ENCODE data around the gene GGA3.
A peak's percentile ranks its signal among the peaks of the same experiment; 100 is the strongest.

Gene GGA3

GRCh38 chr17:75266316-75267152 is 5.1 kb upstream of the GGA3 start:
- 0 out of 2 replicates have a peak, but pooled peaks have one; percentile 23 for TF ChIP-seq MAX (IDR thresholded peaks at IDR 0.05)
- TF ChIP-seq YY1 (IDR thresholded peaks at IDR 0.05; ENCODE audit: low read depth): no peak

GRCh38 chr17:75265614-75266315 is 4.4 kb upstream of the GGA3 start:
- no peak for TF ChIP-seq EP300 (IDR thresholded peaks at IDR 0.05; ENCODE audit: borderline replicate concordance)
- TF ChIP-seq EGR1 (IDR thresholded peaks at IDR 0.05): no peak
- TF ChIP-seq YY1 (IDR thresholded peaks at IDR 0.05; ENCODE audit: low read depth): no peak
- TF ChIP-seq MAX (IDR thresholded peaks at IDR 0.05): no peak
- TF ChIP-seq FOXM1 (IDR thresholded peaks at IDR 0.05; ENCODE audit: borderline replicate concordance, low read depth): no peak
- TF ChIP-seq ZBTB7A (IDR thresholded peaks at IDR 0.05; ENCODE audit: low read depth): no peak
- TF ChIP-seq NFIC (IDR thresholded peaks at IDR 0.05): no peak
- no peak for TF ChIP-seq CEBPB (IDR thresholded peaks at IDR 0.05)
- no peak for TF ChIP-seq CREB1 (IDR thresholded peaks at IDR 0.05; ENCODE audit: low read depth)
- no peak for TF ChIP-seq RAD21 (IDR thresholded peaks at IDR 0.05; ENCODE audit: low read depth)
- TF ChIP-seq, protein P1, sequence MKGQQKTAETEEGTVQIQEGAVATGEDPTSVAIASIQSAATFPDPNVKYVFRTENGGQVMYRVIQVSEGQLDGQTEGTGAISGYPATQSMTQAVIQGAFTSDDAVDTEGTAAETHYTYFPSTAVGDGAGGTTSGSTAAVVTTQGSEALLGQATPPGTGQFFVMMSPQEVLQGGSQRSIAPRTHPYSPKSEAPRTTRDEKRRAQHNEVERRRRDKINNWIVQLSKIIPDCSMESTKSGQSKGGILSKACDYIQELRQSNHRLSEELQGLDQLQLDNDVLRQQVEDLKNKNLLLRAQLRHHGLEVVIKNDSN (IDR thresholded peaks at IDR 0.05): no peak
- TF ChIP-seq REST (IDR thresholded peaks at IDR 0.05; ENCODE audit: low read depth): no peak
- no peak for TF ChIP-seq TEAD4 (IDR thresholded peaks at IDR 0.05)
- TF ChIP-seq TAF1 (IDR thresholded peaks at IDR 0.05; ENCODE audit: low read depth): no peak
- no peak for TF ChIP-seq TCF12 (IDR thresholded peaks at IDR 0.05; ENCODE audit: low read depth)

DNA sequence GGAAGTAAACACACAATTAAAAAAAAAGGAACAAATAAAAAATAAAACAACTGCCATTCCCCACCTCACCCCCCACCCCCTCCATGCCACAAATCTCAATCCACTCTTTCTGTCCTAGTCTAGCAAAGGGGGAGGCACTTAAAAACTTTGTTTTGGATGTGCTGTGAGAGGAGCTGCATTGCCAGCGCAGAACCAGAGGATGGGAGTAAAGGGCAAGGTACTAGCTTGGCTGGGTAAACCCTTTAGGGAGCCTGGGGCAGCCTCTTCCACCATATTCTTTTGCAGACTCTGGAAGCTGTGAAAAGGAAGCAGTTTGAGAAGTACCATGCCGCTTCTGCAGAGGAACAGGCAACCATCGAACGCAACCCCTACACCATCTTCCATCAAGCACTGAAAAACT is 1.6 kb upstream of the GGA3 start:
- TF ChIP-seq RAD21 (IDR thresholded peaks at IDR 0.05; ENCODE audit: low read depth) (no peak), REST (IDR thresholded peaks at IDR 0.05; ENCODE audit: low read depth) (no peak), CREB1 (IDR thresholded peaks at IDR 0.05; ENCODE audit: low read depth) (no peak), MAX (IDR thresholded peaks at IDR 0.05) (no peak), TCF12 (IDR thresholded peaks at IDR 0.05; ENCODE audit: low read depth) (no peak), TEAD4 (IDR thresholded peaks at IDR 0.05) (no peak), ZBTB7A (IDR thresholded peaks at IDR 0.05; ENCODE audit: low read depth) (no peak), TAF1 (IDR thresholded peaks at IDR 0.05; ENCODE audit: low read depth) (no peak), FOXM1 (IDR thresholded peaks at IDR 0.05; ENCODE audit: borderline replicate concordance, low read depth) (no peak), EGR1 (IDR thresholded peaks at IDR 0.05) (no peak), CEBPB (IDR thresholded peaks at IDR 0.05) (no peak), NFIC (IDR thresholded peaks at IDR 0.05) (no peak), EP300 (IDR thresholded peaks at IDR 0.05; ENCODE audit: borderline replicate concordance) (no peak)
- TF ChIP-seq, protein P1 (IDR thresholded peaks at IDR 0.05): no peak

DNA sequence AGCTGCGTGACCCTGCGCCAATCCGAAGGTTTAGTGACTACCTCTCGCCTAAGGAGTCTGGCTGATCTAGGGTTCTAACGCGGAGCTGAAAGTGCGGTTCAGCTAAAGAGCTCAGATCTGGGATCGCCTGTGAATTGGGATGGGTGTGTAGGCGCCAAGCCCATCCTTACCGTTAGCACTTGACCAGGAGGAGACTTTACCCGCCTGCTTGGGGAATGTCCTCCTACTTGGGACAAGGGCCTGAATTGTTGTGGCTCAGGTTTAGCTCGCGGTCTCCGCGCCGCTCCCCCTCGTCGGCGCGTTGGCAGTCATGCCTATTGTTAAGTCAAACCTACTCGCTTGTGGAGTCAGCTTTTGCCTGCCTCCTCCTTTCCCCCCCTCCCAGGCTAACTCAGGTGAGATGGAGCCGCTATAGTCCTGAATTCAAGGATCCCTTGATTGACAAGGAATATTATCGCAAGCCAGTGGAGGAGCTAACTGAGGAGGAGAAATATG is 753 bp upstream of the GGA3 start:
- TF ChIP-seq EGR1 (IDR thresholded peaks at IDR 0.05) (0 out of 2 replicates have a peak, but pooled peaks have one; percentile 3), FOXM1 (IDR thresholded peaks at IDR 0.05; ENCODE audit: borderline replicate concordance, low read depth) (no peak), EP300 (IDR thresholded peaks at IDR 0.05; ENCODE audit: borderline replicate concordance) (no peak), YY1 (IDR thresholded peaks at IDR 0.05; ENCODE audit: low read depth) (no peak), MAX (IDR thresholded peaks at IDR 0.05) (no peak)
